PFSK-1 (cell line): ENCODE measurements around the gene IRX5.

ENCODE experiments used
- FOXP2 ChIP-seq: optimal IDR thresholded peaks from 2 replicates; pipeline ENCODE3; 2011; ENCODE audit warnings: borderline replicate concordance, control low read depth, inconsistent platforms; ENCODE audit not compliant: insufficient read depth; ENCODE audit errors: extremely low read length, extremely low read depth
- POLR2AphosphoS5 ChIP-seq: IDR thresholded peaks from 2 replicates; pipeline ENCODE4 v1.6.1; 2012; ENCODE audit warnings: low read depth, mild to moderate bottlenecking, control low read depth, low read length, moderate library complexity
- REST ChIP-seq, 2 experiments: IDR thresholded peaks; 2 replicates each; pipeline versions ENCODE4 v1.6.1 to v1.8.0; 2011 to 2012; ENCODE audit warnings: low read depth in 2 of 2, low read length in 2 of 2, control low read depth in 1 of 2, inconsistent platforms in 1 of 2, mild to moderate bottlenecking in 1 of 2, moderate library complexity in 1 of 2; ENCODE audit not compliant: insufficient read depth in 1 of 2
- SIN3A ChIP-seq: IDR thresholded peaks from 2 replicates; pipeline ENCODE4 v1.6.1; 2012; ENCODE audit warnings: mild to moderate bottlenecking, low read length, moderate library complexity, borderline replicate concordance; ENCODE audit not compliant: insufficient read depth
- TAF1 ChIP-seq: IDR thresholded peaks from 2 replicates; pipeline ENCODE4 v1.6.1; 2012; ENCODE audit warnings: low read length, control low read depth, borderline replicate concordance; ENCODE audit not compliant: insufficient read depth

IRX5 gene

GRCh38 chr16:54936979-54937670, 6.5 kb downstream of the IRX5 start:
- no peak for TF ChIP-seq REST (IDR thresholded peaks at IDR 0.05; ENCODE audit: insufficient read depth in 1 of 2, low read depth in 2 of 2, low read length in 2 of 2)
- TF ChIP-seq FOXP2: no peak
- no peak for TF ChIP-seq TAF1
- TF ChIP-seq POLR2AphosphoS5: no peak
- TF ChIP-seq SIN3A: no peak

- TF ChIP-seq SIN3A: no peak
- no peak for TF ChIP-seq REST (IDR thresholded peaks at IDR 0.05; ENCODE audit: insufficient read depth in 1 of 2, low read depth in 2 of 2, low read length in 2 of 2)
- TF ChIP-seq POLR2AphosphoS5: no peak
- TF ChIP-seq FOXP2: no peak
- no peak for TF ChIP-seq TAF1
Measured at GRCh38 chr16:54937671-54938211, 7.1 kb downstream of the IRX5 start.

- no peak for TF ChIP-seq SIN3A
Measured at GRCh38 chr16:54938212-54939028, 7.8 kb downstream of the IRX5 start.

- no peak for TF ChIP-seq TAF1
- no peak for TF ChIP-seq POLR2AphosphoS5
- TF ChIP-seq REST (IDR thresholded peaks at IDR 0.05; ENCODE audit: insufficient read depth in 1 of 2, low read depth in 2 of 2, low read length in 2 of 2): no peak
- TF ChIP-seq FOXP2: no peak
- TF ChIP-seq SIN3A: no peak
Measured at GRCh38 chr16:54939029-54939346, 8.3 kb downstream of the IRX5 start.

- TF ChIP-seq POLR2AphosphoS5: no peak
- no peak for TF ChIP-seq SIN3A
- no peak for TF ChIP-seq FOXP2
- TF ChIP-seq TAF1: no peak
- no peak for TF ChIP-seq REST (IDR thresholded peaks at IDR 0.05; ENCODE audit: insufficient read depth in 1 of 2, low read depth in 2 of 2, low read length in 2 of 2)
Measured at GRCh38 chr16:54939510-54940278, 9.0 kb downstream of the IRX5 start.
